ENCODE results near the gene HSPA12B.

The HSPA12B gene

DNA sequence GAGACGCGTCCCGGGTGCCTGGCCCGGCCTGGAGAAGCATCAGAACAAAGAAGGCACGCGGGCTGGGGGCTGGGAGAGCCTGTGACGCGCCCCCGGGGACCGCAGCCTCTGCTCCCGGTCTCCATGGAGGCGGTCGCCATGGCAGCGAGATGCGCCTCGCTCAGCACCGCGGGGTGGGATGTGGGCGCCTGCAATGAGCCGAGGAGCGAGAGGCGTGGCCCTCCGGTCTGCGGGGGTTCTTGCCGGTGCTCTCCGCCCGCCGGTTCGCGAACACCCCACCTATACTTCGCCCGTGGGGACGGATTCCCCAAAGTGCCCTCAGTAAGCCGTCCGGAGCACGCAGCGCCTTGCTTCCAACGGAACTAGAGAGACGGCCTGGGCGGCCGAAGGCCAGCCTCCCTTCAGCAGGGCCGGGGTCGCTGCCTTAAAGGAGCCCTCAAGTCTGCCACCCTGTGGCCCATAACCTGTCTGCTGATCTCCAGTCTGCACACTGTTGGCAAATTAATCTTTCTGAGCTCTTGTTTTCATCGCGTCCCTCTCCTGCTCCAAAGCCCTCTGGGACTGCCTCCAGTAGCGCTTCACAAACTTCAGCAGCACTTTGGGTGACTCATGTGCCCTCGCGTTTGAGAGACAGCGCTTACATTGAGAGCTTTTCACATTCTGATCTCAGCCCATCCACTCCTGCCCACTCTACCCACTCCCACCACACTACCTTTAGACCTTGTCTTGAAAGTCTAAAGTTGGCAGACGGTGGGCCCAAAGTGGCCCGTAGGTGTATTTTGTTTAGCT is 36.1 kb downstream of the HSPA12B start:
- H3K27ac ChIP-seq: peak overlapping the region; percentile 75
- TF ChIP-seq ZFX (IDR thresholded peaks at IDR 0.05): 0 out of 2 replicates have a peak, but pooled peaks have one; percentile 3
- TF ChIP-seq, protein P1, sequence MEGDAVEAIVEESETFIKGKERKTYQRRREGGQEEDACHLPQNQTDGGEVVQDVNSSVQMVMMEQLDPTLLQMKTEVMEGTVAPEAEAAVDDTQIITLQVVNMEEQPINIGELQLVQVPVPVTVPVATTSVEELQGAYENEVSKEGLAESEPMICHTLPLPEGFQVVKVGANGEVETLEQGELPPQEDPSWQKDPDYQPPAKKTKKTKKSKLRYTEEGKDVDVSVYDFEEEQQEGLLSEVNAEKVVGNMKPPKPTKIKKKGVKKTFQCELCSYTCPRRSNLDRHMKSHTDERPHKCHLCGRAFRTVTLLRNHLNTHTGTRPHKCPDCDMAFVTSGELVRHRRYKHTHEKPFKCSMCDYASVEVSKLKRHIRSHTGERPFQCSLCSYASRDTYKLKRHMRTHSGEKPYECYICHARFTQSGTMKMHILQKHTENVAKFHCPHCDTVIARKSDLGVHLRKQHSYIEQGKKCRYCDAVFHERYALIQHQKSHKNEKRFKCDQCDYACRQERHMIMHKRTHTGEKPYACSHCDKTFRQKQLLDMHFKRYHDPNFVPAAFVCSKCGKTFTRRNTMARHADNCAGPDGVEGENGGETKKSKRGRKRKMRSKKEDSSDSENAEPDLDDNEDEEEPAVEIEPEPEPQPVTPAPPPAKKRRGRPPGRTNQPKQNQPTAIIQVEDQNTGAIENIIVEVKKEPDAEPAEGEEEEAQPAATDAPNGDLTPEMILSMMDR (conservative IDR thresholded peaks at IDR 0.05): no peak; the same call in 1 of the 2 replicates

DNA sequence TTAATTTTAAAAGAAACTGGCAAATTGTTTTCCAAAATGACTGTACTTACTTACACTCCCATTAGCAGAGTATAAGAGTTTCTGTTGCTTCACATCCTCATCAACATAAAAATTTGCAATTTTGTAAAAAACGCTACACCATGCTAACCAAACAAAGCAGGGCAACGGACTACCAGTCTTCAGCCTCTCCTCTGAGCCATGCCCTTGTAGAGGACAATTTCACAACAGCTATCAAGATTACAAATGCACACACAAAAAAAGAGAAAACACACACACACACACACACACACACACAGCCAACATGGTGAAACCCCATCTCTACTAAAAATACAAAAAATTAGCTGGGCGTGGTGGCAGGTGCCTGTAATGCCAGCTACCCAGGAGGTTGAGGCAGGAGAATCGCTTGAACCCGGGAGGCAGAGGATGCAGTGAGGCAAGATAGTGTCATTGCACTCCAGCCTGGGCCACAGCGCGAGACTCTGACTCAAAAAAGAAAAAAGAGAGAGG is 39.1 kb downstream of the HSPA12B start:
- TF ChIP-seq, protein P1 (conservative IDR thresholded peaks at IDR 0.05): no peak
- no peak for TF ChIP-seq ZFX (IDR thresholded peaks at IDR 0.05)
- no peak overlapping the region for H3K27ac ChIP-seq

DNA sequence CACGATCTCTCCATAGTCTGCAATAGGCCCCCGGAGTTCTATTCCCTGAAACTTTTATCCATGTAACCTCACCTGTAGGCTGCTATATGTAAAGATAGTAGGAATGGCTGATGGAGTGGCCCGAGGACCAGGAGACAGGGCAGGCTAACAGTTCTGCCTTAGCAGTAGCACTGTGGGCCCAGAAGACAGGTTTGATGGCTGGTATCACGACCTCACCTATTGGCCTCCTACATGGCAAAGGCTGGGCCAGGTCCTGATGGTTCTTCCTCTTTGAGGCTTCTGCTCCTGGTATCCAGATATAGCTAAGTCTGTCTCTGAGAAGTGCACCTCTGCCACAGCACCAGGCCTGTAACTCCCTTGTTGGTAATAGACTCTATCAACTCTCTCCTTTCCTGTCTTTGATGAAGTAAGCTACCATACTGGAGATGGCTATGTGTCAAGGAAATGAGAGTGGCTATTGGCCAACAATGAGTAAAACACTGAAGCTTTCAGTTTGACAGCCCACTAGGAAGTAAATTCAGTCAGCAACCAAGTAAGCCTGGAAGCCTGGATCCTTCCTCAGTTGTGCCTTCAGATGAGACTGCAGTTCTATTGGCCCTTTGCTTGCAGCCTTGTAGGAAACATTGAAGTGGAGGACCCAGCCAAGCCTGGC is 43.1 kb downstream of the HSPA12B start:
- TF ChIP-seq, protein P1 (conservative IDR thresholded peaks at IDR 0.05): no peak
- TF ChIP-seq ZFX (IDR thresholded peaks at IDR 0.05): no peak
- H3K27ac ChIP-seq: no peak overlapping the region

DNA sequence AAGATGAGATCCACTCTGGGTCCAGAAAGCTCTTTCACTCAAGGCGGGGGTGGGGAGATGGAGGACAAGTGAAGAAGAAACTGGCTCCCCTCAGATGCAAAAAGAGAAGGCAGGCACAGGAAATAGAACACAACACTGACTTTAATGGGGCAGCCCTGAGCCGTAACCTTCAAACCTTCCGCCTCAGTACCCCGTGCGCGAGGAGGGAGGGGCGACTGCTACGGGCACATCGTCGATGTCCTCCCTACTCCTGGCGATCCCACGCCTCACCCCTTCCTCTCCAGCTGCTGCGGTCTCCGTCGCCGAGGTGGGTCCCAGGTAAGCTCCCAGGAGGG is 44.9 kb downstream of the HSPA12B start:
- TF ChIP-seq, protein P1 (conservative IDR thresholded peaks at IDR 0.05): no peak
- no peak for TF ChIP-seq ZFX (IDR thresholded peaks at IDR 0.05)
- no peak overlapping the region for H3K27ac ChIP-seq

DNA sequence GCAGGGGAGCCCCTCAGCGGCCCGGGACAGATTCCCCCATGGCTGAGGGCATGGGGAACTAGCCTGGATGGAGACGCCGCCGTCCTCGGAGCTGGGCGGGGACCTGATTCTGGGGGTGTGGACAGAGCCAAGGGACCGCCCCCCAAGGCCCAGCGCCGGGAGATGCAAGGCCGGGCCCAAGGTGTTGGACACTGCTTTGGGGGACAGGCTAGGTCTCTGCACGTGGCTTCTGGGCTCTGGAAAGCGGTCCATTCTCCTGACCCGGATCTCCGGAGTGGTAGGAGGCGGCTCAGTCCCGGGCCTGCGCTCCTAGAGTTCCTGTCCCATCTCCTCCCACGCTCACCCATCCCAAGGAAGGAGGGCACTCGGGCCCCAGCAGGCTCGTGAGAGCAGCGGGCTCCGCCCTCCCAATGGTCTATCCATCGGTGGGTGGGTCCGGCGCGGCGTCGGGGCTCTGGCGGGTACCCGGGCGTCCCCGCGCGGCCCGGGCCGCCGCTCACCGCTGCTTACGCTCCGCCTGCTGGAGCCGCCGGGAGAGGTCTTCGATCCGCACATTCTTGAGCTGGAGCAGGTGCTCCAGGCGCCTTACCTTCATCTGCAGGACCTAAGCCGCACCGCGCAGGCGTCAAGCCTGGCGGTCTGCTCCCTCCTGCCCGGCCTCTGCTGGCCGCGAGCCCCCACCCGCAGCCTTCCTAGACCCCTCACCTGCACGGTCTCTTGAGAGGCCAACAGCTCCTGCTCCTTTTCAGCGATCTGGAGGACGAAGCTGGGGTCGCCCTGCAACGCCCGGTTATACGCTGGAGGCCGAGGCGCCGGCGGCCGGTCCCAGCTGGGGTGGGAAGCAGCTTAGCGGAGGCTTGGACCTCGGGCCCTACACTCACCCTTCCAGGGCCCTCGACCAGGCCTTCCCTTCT is 45.5 kb downstream of the HSPA12B start:
- no peak for TF ChIP-seq ZFX (IDR thresholded peaks at IDR 0.05)
- TF ChIP-seq, protein P1 (conservative IDR thresholded peaks at IDR 0.05): no peak
- no peak overlapping the region for H3K27ac ChIP-seq

DNA sequence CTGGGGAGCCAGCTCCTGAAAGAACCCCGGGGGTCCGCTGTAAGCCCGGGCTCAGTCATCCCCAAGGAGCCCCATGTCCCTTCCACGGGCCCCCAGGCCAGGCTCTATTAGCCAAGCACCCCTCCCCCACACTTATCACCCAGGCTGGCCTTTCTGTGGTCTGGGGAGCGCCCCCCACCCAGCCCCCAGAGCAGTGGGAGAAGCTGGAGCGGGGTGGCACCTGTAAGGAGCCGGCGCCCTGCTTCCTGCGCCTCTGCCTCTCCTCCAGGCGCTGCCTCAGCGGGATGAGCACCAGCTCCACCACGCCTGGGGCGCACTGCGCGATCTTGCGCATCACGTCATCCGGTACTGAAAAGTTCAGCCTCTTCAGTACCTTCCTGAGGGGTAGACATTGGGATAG is 46.5 kb downstream of the HSPA12B start:
- TF ChIP-seq, protein P1 (conservative IDR thresholded peaks at IDR 0.05): no peak
- no peak for TF ChIP-seq ZFX (IDR thresholded peaks at IDR 0.05)
- no peak overlapping the region for H3K27ac ChIP-seq
